RWPE1 (cell line): ENCODE results near the gene TREX2.

Source experiments
- CTCF ChIA-PET: fragments of 350-600 bp; sonication (Branson Sonifier 250); formaldehyde crosslinking; extraction: SDS; loops from one replicate; lab custom pipeline; 2021; lab: Yijun Ruan, JAX
- POLR2A ChIA-PET: fragments of 400-600 bp; formaldehyde crosslinking; extraction: SDS; loops from one replicate; lab custom pipeline; 2020; ENCODE audit warnings: antibody characterized with exemption; ENCODE audit not compliant: low non-redundant PET; lab: Yijun Ruan, JAX
- DNase-seq: peaks from one replicate; pipeline ENCODE4 v3.0.0; 2012; ENCODE audit warnings: low spot score
- H3K27ac ChIP-seq: fragments of 450-650 bp; 2 replicates; pipeline ENCODE4 v1.5.1; 2017
- CTCF ChIP-seq: fragments of 450-650 bp; conservative IDR thresholded peaks from 2 replicates; pipeline ENCODE4 v1.5.1; 2017; ENCODE audit warnings: low read depth, mild to moderate bottlenecking

TREX2 gene

GRCh38 chrX:153455571-153455970 is 9.7 kb upstream of the TREX2 start:
- TF ChIP-seq CTCF: no peak
- ChIA-PET CTCF (no interaction called here), POLR2A (no interaction called here)
- no peak overlapping the region for H3K27ac ChIP-seq
- DNase-seq: no peak

GRCh38 chrX:153454901-153455550 is 9.2 kb upstream of the TREX2 start:
- ChIA-PET POLR2A (no interaction called here), CTCF (no interaction called here)
- no peak for TF ChIP-seq CTCF
- DNase-seq: no peak
- no peak overlapping the region for H3K27ac ChIP-seq

- ChIA-PET CTCF (no interaction called here), POLR2A (no interaction called here)
- DNase-seq: no peak
- no peak overlapping the region for H3K27ac ChIP-seq
- no peak for TF ChIP-seq CTCF
Measured at GRCh38 chrX:153450949-153451277, 5.1 kb upstream of the TREX2 start.

GRCh38 chrX:153450114-153450948 is 4.5 kb upstream of the TREX2 start:
- TF ChIP-seq CTCF: no peak
- ChIA-PET CTCF (interaction anchor here (1.0 kb wide), 1 partner anchor 10 kb away, joined by 7 read pairs; no protein-coding TSS in a partner anchor), POLR2A (no interaction called here)
- H3K27ac ChIP-seq: no peak overlapping the region
- DNase-seq: no peak

GRCh38 chrX:153449368-153450113 is 3.7 kb upstream of the TREX2 start:
- POLR2A ChIA-PET: no interaction called here
- no peak overlapping the region for H3K27ac ChIP-seq
- CTCF ChIA-PET: interaction anchor here (0.5 to 1.0 kb wide), 2 partner anchors 11 to 417 kb away, joined by 3 to 7 read pairs; no protein-coding TSS in a partner anchor
- no peak for TF ChIP-seq CTCF
- no peak for DNase-seq

GRCh38 chrX:153448556-153449367 is 2.9 kb upstream of the TREX2 start:
- ChIA-PET POLR2A (no interaction called here), CTCF (interaction anchor here (0.5 kb wide), 1 partner anchor 416 kb away, joined by 3 read pairs; no protein-coding TSS in a partner anchor)
- no peak for TF ChIP-seq CTCF
- DNase-seq: peak; percentile 14
- no peak overlapping the region for H3K27ac ChIP-seq
